ENCODE results near the gene NACC2. TPM values are rescaled to one million over a fixed set of nuclear protein-coding genes. Genes with fewer than 3 reads are reported as not detected.

The NACC2 gene
- total and polyA plus RNA-seq, 2 of the 8 experiments (the other 6 are each of a cell fraction or from before 2014, with no cell fraction given): 8.3 to 14.0 TPM

DNA sequence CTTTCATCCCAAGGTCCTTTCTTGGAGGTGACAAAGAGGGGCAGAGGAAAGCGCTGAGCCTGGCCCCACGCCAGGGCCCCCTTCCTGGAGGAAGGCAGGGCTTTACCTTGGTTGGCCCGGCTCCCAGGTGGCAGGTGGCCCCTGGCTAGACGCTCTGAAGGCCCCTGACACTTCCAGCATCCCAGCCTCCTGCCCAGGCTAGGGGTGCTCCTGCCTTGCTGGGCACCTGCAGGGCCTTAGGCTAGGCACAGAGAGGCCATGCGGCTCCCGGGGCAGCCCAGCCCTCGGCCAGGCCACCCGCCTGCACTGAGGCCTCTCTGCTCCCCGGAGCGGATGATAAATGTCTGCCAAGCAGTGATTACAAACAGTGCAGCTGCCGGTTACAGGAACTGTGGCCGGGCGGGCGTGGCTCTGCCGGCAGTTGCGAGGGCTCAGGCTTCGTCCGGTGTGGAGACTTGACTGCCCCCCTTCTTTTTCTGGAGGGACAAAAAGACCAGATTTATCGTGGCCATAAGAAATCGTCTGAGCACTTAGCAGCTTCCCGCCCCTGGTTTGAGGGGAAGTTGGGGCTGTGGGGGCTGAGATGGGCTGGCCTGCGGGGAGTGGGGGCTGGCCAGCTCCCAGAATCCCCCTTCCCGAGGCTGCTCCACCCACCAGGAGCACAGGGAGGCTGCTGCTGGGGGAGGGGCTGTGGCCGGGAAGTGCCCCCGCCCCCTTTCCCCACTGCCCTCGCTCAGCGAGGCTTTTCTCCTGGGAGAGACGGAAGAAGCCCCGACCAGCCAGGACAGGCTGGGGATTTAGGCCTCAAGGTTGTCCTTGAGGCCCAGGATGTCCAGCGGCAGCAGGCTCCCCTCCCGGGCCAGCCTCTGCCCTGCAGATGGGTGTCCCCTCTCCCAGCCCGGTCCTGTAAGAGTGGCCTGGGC lies 102.3 kb downstream of the NACC2 start:
- Histone ChIP-seq H3K27ac (ENCODE audit: low read depth, low read length) (no peak overlapping the region), H3K56ac (replicated peaks; ENCODE audit: insufficient read length, low read depth, low read length) (no peak overlapping the region), H3K23ac (ENCODE audit: insufficient read length) (no peak overlapping the region), H3K9ac (replicated peaks in 1 of 4; ENCODE audit: extremely low read depth in 1 of 4, low read depth in 3 of 4, low read length in 3 of 4) (peak overlapping the region in 1 of 4 experiments; percentile 18; a peak in 2 of 7 replicates), H3K4me3 (ENCODE audit: extremely low read depth in 1 of 4, insufficient read depth in 2 of 4, low read depth in 3 of 4, low read length in 4 of 4) (peak overlapping the region in 2 of 4 experiments; percentile 32 to 52; a peak in 4 of 8 replicates), H2BK120ac (replicated peaks; ENCODE audit: low read depth, low read length) (peak overlapping the region; percentile 76), H3K14ac (ENCODE audit: insufficient read length) (no peak overlapping the region), H3K79me2 (ENCODE audit: control insufficient read depth in 1 of 2, insufficient read depth in 2 of 2, low read length in 2 of 2) (no peaks in the 10 kb centered on the region), H3K9me3 (ENCODE audit: insufficient read depth in 2 of 2, low read depth in 1 of 2, low read length in 1 of 2) (no peaks in the 10 kb centered on the region), H2AK5ac (ENCODE audit: low read depth, low read length) (no peak overlapping the region), H4K20me1 (replicated peaks in 1 of 2; ENCODE audit: control insufficient read depth in 1 of 2, insufficient read depth in 2 of 2, low read length in 2 of 2) (no peaks in the 10 kb centered on the region), H3K27me3 (replicated peaks in 1 of 4; ENCODE audit: control insufficient read depth in 3 of 4, extremely low read depth in 1 of 4, insufficient read depth in 3 of 4, low read length in 3 of 4) (no peaks in the 10 kb centered on the region), H3K23me2 (ENCODE audit: low read depth, low read length) (no peaks in the 10 kb centered on the region; the same call in 1 of the 2 replicates), H2BK15ac (ENCODE audit: low read length) (peak overlapping the region; percentile 98; the same call in 1 of the 2 replicates), H4K8ac (ENCODE audit: extremely low read depth, insufficient read depth, low read length) (0 out of 2 replicates have a peak overlapping the region, but pooled peaks have one; percentile 7), H3K18ac (ENCODE audit: extremely low read depth, low read length) (peak overlapping the region; percentile 93), H2BK20ac (ENCODE audit: low read length) (peak overlapping the region; percentile 98), H3K4me1 (replicated peaks in 1 of 4; ENCODE audit: control insufficient read depth in 3 of 4, insufficient read depth in 4 of 4, low read length in 3 of 4) (peaks cover 9 to 34% (median 27%) of the 10 kb centered on the region in 4 experiments), H2AFZ (ENCODE audit: low read length) (no peak overlapping the region), H3K4ac (replicated peaks; ENCODE audit: insufficient read length, low read depth, low read length) (no peak overlapping the region), H3K4me2 (ENCODE audit: insufficient read depth in 1 of 2, low read depth in 2 of 2, low read length in 2 of 2) (peak overlapping the region; percentile 20 to 76; a peak in 3 of 4 replicates), H3K79me1 (ENCODE audit: low read depth, low read length) (no peaks in the 10 kb centered on the region), H3K36me3 (ENCODE audit: control insufficient read depth in 2 of 4, insufficient read depth in 4 of 4, low read length in 3 of 4) (no peaks in the 10 kb centered on the region), H4K5ac (ENCODE audit: insufficient read length, low read depth, low read length) (peak overlapping the region; percentile 63), H4K91ac (replicated peaks; ENCODE audit: insufficient read length, low read length) (peak overlapping the region; percentile 92), H2BK12ac (ENCODE audit: low read depth, low read length) (peak overlapping the region; percentile 68; the same call in 1 of the 2 replicates), H2BK5ac (ENCODE audit: low read depth, low read length) (peak overlapping the region; percentile 88; the same call in 1 of the 2 replicates)
- ChIA-PET POLR2A (ENCODE audit: partially characterized antibody) (interaction anchor here (1.1 to 2.6 kb wide), 5 partner anchors 10 to 58 kb away, joined by 3 to 11 read pairs (median 4); no protein-coding TSS in a partner anchor), CTCF (ENCODE audit: partially characterized antibody) (interaction anchor here (0.9 to 2.3 kb wide), 11 partner anchors 18 to 989 kb away, joined by 3 to 9 read pairs (median 3); no protein-coding TSS in a partner anchor)
- FAIRE-seq (no peak), DNase-seq (ENCODE audit: low read depth in 1 of 2, low spot score in 2 of 2) (peak in 1 of 2 experiments; percentile 81)
- WGBS, 2 experiments (ENCODE audit: extremely low coverage in 1 of 2, insufficient coverage in 1 of 2, insufficient read length in 1 of 2, insufficient replicate concordance in 2 of 2, low coverage in 1 of 2, low lambda C conversion rate in 2 of 2, missing lambda C conversion rate in 1 of 2): 24% methylated on average over 20 of the region's 32 CpGs; no CpG with 5 or more reads in 1 of the 2 experiments
- 0 out of 2 replicates have a peak, but pooled peaks have one; percentile 2 for TF ChIP-seq TEAD4 (IDR thresholded peaks at IDR 0.05; ENCODE audit: low read depth, low read length)
- 0 out of 2 replicates have a peak, but pooled peaks have one; percentile 29 for TF ChIP-seq CREB1 (IDR thresholded peaks at IDR 0.05)
- no peak for TF ChIP-seq SP2 (IDR thresholded peaks at IDR 0.05; ENCODE audit: low read length)
- 0 out of 2 replicates have a peak, but pooled peaks have one; percentile 46 for TF ChIP-seq SP1 (IDR thresholded peaks at IDR 0.05; ENCODE audit: low read depth, low read length)
- TF ChIP-seq TAF7 (optimal IDR thresholded peaks at IDR 0.05; ENCODE audit: borderline replicate concordance, low read depth, low read length): no peak
- TF ChIP-seq POLR2AphosphoS5 (IDR thresholded peaks at IDR 0.05; ENCODE audit: low read depth, low read length): no peak
- no peak for TF ChIP-seq CBX8 (IDR thresholded peaks at IDR 0.05; ENCODE audit: borderline replicate concordance, low read depth, low read length)
- TF ChIP-seq RNF2 (IDR thresholded peaks at IDR 0.05; ENCODE audit: borderline replicate concordance, low read depth, low read length, missing control alignments, poor library complexity, severe bottlenecking): no peak
- TF ChIP-seq SIX5 (IDR thresholded peaks at IDR 0.05; ENCODE audit: low read depth, low read length): no peak
- TF ChIP-seq, protein P1, sequence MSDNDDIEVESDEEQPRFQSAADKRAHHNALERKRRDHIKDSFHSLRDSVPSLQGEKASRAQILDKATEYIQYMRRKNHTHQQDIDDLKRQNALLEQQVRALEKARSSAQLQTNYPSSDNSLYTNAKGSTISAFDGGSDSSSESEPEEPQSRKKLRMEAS (IDR thresholded peaks at IDR 0.05): 0 out of 2 replicates have a peak, but pooled peaks have one; percentile 11
- no peak for TF ChIP-seq BACH1 (IDR thresholded peaks at IDR 0.05; ENCODE audit: low read length)
